H1 (cell line): ENCODE data around the gene EPB42. TPM values are rescaled to one million over a fixed set of nuclear protein-coding genes. Genes with fewer than 3 reads are reported as not detected.
A peak's percentile ranks its signal among the peaks of the same experiment; 100 is the strongest.

Source experiments
- CTCF ChIA-PET: fragments of 300-600 bp; sonication (Branson Sonifier 250); formaldehyde crosslinking; loops from one replicate; lab custom pipeline; 2021; ENCODE audit not compliant: partially characterized antibody; lab: Charles Lee
- POLR2A ChIA-PET: fragments of 300-600 bp; sonication (Branson Sonifier 250); formaldehyde crosslinking; loops from one replicate; lab custom pipeline; 2021; ENCODE audit warnings: inconsistent platforms; ENCODE audit not compliant: partially characterized antibody; lab: Charles Lee
- DNase-seq, 2 experiments: peaks; one replicate each; pipeline versions ENCODE4 v3.0.0 to v3.0.0-alpha.2; 2010 to 2022; ENCODE audit warnings: low spot score in 2 of 2, low read depth in 1 of 2, mixed read lengths in 1 of 2
- FAIRE-seq: peaks from 2 replicates; lab custom pipeline; 2011; peaks lifted over from hg19 to GRCh38; lab: Jason Lieb, UNC
- H2AFZ ChIP-seq: 2 replicates; pipeline ENCODE4 v1.8.1; 2012; ENCODE audit warnings: low read length, inconsistent platforms
- H2AK5ac ChIP-seq: 2 replicates; pipeline ENCODE4 v1.6.1; 2013; ENCODE audit warnings: low read depth, low read length
- H2BK120ac ChIP-seq: replicated peaks from 2 replicates; pipeline ENCODE3; 2013; ENCODE audit warnings: low read depth, low read length, inconsistent platforms
- H2BK12ac ChIP-seq: 2 replicates; pipeline ENCODE4 v1.6.1; 2013; ENCODE audit warnings: low read depth, low read length
- H2BK15ac ChIP-seq: 2 replicates; pipeline ENCODE4 v1.6.1; 2013; ENCODE audit warnings: low read length
- H2BK20ac ChIP-seq: 2 replicates; pipeline ENCODE4 v1.6.1; 2013; ENCODE audit warnings: low read length
- H2BK5ac ChIP-seq: 2 replicates; pipeline ENCODE4 v1.6.1; 2013; ENCODE audit warnings: low read depth, low read length
- H3K14ac ChIP-seq: 2 replicates; pipeline ENCODE4 v1.6.1; 2013; ENCODE audit warnings: inconsistent platforms; ENCODE audit not compliant: insufficient read length
- H3K18ac ChIP-seq: 2 replicates; pipeline ENCODE4 v1.6.1; 2013; ENCODE audit warnings: low read length; ENCODE audit errors: extremely low read depth
- H3K23ac ChIP-seq: 2 replicates; pipeline ENCODE4 v1.6.1; 2013; ENCODE audit warnings: inconsistent platforms; ENCODE audit not compliant: insufficient read length
- H3K23me2 ChIP-seq: 2 replicates; pipeline ENCODE4 v1.6.1; 2013; ENCODE audit warnings: low read depth, low read length
- H3K27ac ChIP-seq: 2 replicates; pipeline ENCODE4 v1.6.1; 2011; ENCODE audit warnings: low read depth, low read length, inconsistent platforms
- H3K27me3 ChIP-seq, 4 experiments: replicated peaks in 1 of 4; 1 replicate in 1 of 4; 2 replicates in 3 of 4; pipeline versions ENCODE4 v1.6.1 to v1.8.1; 2011 to 2013; ENCODE audit warnings: low read length in 3 of 4, mild to moderate bottlenecking in 3 of 4, inconsistent platforms in 2 of 4, mixed read lengths in 2 of 4, moderate library complexity in 1 of 4; ENCODE audit not compliant: control insufficient read depth in 3 of 4, insufficient read depth in 3 of 4; ENCODE audit errors: extremely low read depth in 1 of 4
- H3K36me3 ChIP-seq, 4 experiments: 2 replicates each; pipeline versions ENCODE4 v1.6.1 to v1.8.1; 2011 to 2013; ENCODE audit warnings: mild to moderate bottlenecking in 4 of 4, low read length in 3 of 4, moderate library complexity in 2 of 4, control low read depth in 1 of 4, inconsistent platforms in 1 of 4; ENCODE audit not compliant: insufficient read depth in 4 of 4, control insufficient read depth in 2 of 4
- H3K4ac ChIP-seq: replicated peaks from 2 replicates; pipeline ENCODE3; 2013; ENCODE audit warnings: low read length, low read depth, mixed read lengths, inconsistent platforms; ENCODE audit not compliant: insufficient read length
- H3K4me1 ChIP-seq, 4 experiments: replicated peaks in 1 of 4; 1 replicate in 1 of 4; 2 replicates in 3 of 4; pipeline versions ENCODE4 v1.6.1 to v1.8.1; 2011 to 2013; ENCODE audit warnings: low read length in 3 of 4, inconsistent platforms in 2 of 4, mixed read lengths in 1 of 4; ENCODE audit not compliant: insufficient read depth in 4 of 4, control insufficient read depth in 3 of 4
- H3K4me2 ChIP-seq, 2 experiments: 2 replicates each; pipeline versions ENCODE4 v1.6.1 to v1.8.1; 2011 to 2013; ENCODE audit warnings: low read depth in 2 of 2, low read length in 2 of 2, control low read depth in 1 of 2, inconsistent platforms in 1 of 2, mild to moderate bottlenecking in 1 of 2; ENCODE audit not compliant: insufficient read depth in 1 of 2
- H3K4me3 ChIP-seq, 4 experiments: fragments of 200-600, 300-600 bp in 1 of 4; sonication (generic), shearing (Covaris generic), sonication (Bioruptor Twin) in 1 of 4; 2 replicates each; pipeline versions ENCODE4 v1.5.1 to v1.8.1; 2011 to 2016; ENCODE audit warnings: low read length in 4 of 4, low read depth in 3 of 4, control low read depth in 2 of 4, inconsistent platforms in 2 of 4, mild to moderate bottlenecking in 2 of 4, mixed read lengths in 1 of 4, moderate library complexity in 1 of 4; ENCODE audit not compliant: insufficient read depth in 2 of 4; ENCODE audit errors: extremely low read depth in 1 of 4
- H3K56ac ChIP-seq: replicated peaks from 2 replicates; pipeline ENCODE3; 2013; ENCODE audit warnings: low read depth, mild to moderate bottlenecking, mixed read lengths, low read length, inconsistent platforms; ENCODE audit not compliant: insufficient read length
- H3K79me1 ChIP-seq: 2 replicates; pipeline ENCODE4 v1.6.1; 2013; ENCODE audit warnings: low read depth, low read length, control low read depth
- H3K79me2 ChIP-seq, 2 experiments: 2 replicates each; pipeline versions ENCODE4 v1.6.1 to v1.8.1; 2012 to 2013; ENCODE audit warnings: low read length in 2 of 2, mild to moderate bottlenecking in 2 of 2, inconsistent platforms in 1 of 2; ENCODE audit not compliant: insufficient read depth in 2 of 2, control insufficient read depth in 1 of 2
- H3K9ac ChIP-seq, 4 experiments: replicated peaks in 1 of 4; 1 replicate in 1 of 4; 2 replicates in 3 of 4; pipeline versions ENCODE4 v1.6.1 to v1.8.1; 2011 to 2013; ENCODE audit warnings: low read depth in 3 of 4, low read length in 3 of 4, control low read depth in 2 of 4, mild to moderate bottlenecking in 2 of 4, moderate library complexity in 2 of 4, inconsistent platforms in 1 of 4; ENCODE audit errors: extremely low read depth in 1 of 4
- H3K9me3 ChIP-seq, 2 experiments: 2 replicates each; pipeline versions ENCODE4 v1.6.1 to v1.8.1; 2012 to 2013; ENCODE audit warnings: mild to moderate bottlenecking in 2 of 2, moderate library complexity in 2 of 2, control low read depth in 1 of 2, inconsistent platforms in 1 of 2, low read depth in 1 of 2, low read length in 1 of 2, mixed read lengths in 1 of 2; ENCODE audit not compliant: insufficient read depth in 2 of 2
- H4K20me1 ChIP-seq, 2 experiments: replicated peaks in 1 of 2; 2 replicates each; pipeline versions ENCODE3 to v1.8.1; 2011 to 2013; ENCODE audit warnings: inconsistent platforms in 2 of 2, low read length in 2 of 2, mild to moderate bottlenecking in 1 of 2; ENCODE audit not compliant: insufficient read depth in 2 of 2, control insufficient read depth in 1 of 2
- H4K5ac ChIP-seq: 2 replicates; pipeline ENCODE4 v1.6.1; 2013; ENCODE audit warnings: low read length, low read depth, mixed read lengths, inconsistent platforms; ENCODE audit not compliant: insufficient read length
- H4K8ac ChIP-seq: 2 replicates; pipeline ENCODE4 v1.8.0; 2013; ENCODE audit warnings: mild to moderate bottlenecking, moderate library complexity, low read length, inconsistent platforms; ENCODE audit not compliant: insufficient read depth; ENCODE audit errors: extremely low read depth
- H4K91ac ChIP-seq: replicated peaks from 2 replicates; pipeline ENCODE3; 2013; ENCODE audit warnings: low read length, mixed read lengths, inconsistent platforms; ENCODE audit not compliant: insufficient read length
- POU5F1 ChIP-seq: IDR thresholded peaks from 2 replicates; pipeline ENCODE4 v1.6.1; 2011; ENCODE audit warnings: low read depth, mild to moderate bottlenecking, low read length, moderate library complexity
- WGBS, 2 experiments: shearing (Covaris generic) in 1 of 2; methylation state at CpG; one replicate each; pipeline versions ENCODE4 v1.1.6 to v1.1.7; 2013 to 2015; ENCODE audit warnings: low lambda C conversion rate in 2 of 2, mixed read lengths in 2 of 2, inconsistent platforms in 1 of 2, low coverage in 1 of 2, missing lambda C conversion rate in 1 of 2; ENCODE audit not compliant: insufficient replicate concordance in 2 of 2, insufficient coverage in 1 of 2, insufficient read length in 1 of 2; ENCODE audit errors: extremely low coverage in 1 of 2, missing lambda C conversion rate in 1 of 2; 5-methylcytosine and 5-hydroxymethylcytosine counted together
- polyA plus RNA-seq, 7 experiments: library from polyadenylated mRNA; depleted of rRNA in 3 of 7; stranded (reverse) in 5 of 7; unstranded in 2 of 7; fragments of >200 nt in 5 of 7; fragments of 200-250 nt in 2 of 7; gene quantifications; 1 replicate in 5 of 7; 2 replicates in 1 of 7; 4 replicates in 1 of 7; pipeline versions ENCODE4 v1.2.1 to v1.2.3, GENCODE V29; 2011 to 2013; ENCODE audit warnings: missing spikeins in 2 of 7, mixed read lengths in 2 of 7
- total RNA-seq: library from RNA; stranded (reverse); fragmentation: NEBNext Ultra II Directional; extraction: Animal tissue kit (Norgen Biotek cat#: 25700); gene quantifications from 2 replicates; pipeline ENCODE4 v1.2.1, GENCODE V29; 2021

EPB42 gene
- total and polyA plus RNA-seq, 2 of the 8 experiments (the other 6 are each of a cell fraction or from before 2014, with no cell fraction given), result not detected

- H3K27ac ChIP-seq, result no peak overlapping the region
- no peaks in the 10 kb centered on the region for H3K9me3 ChIP-seq
- H3K4me1 ChIP-seq, result peaks cover 0 to 3% (median 0%) of the 10 kb centered on the region in 4 experiments; a peak in 2 of 7 replicates
- no peak overlapping the region for H2AFZ ChIP-seq
- no peak overlapping the region for H3K23ac ChIP-seq
- CTCF ChIA-PET, result interaction anchor here (0.9 to 9.6 kb wide), 12 partner anchors 10 to 75 kb away, joined by 3 to 109 read pairs (median 5); partner anchors contain the start of genes EPB42 and TGM5
- POLR2A ChIA-PET, result interaction anchor here (0.8 kb wide), 1 partner anchor 8 kb away, joined by 3 read pairs; no protein-coding TSS in a partner anchor
- H4K91ac ChIP-seq, result no peak overlapping the region
- no peak overlapping the region for H4K5ac ChIP-seq
- H3K14ac ChIP-seq, result no peak overlapping the region
- H2BK12ac ChIP-seq, result no peak overlapping the region
- 0 out of 2 replicates have a peak overlapping the region, but pooled peaks have one; percentile 31 for H4K8ac ChIP-seq
- no peak overlapping the region for H3K18ac ChIP-seq
- no peaks in the 10 kb centered on the region for H3K79me2 ChIP-seq
- no peaks in the 10 kb centered on the region for H4K20me1 ChIP-seq
- no peak overlapping the region for H2BK20ac ChIP-seq
- no peaks in the 10 kb centered on the region for H3K27me3 ChIP-seq
- no peak overlapping the region for H2BK5ac ChIP-seq
- FAIRE-seq (no peak), DNase-seq (no peak)
- no peak overlapping the region for H2BK15ac ChIP-seq
- no peak overlapping the region for H3K4me2 ChIP-seq
- H2BK120ac ChIP-seq, result no peak overlapping the region
- no peaks in the 10 kb centered on the region for H3K23me2 ChIP-seq
- H3K56ac ChIP-seq, result no peak overlapping the region
- no peak overlapping the region for H2AK5ac ChIP-seq
- H3K4me3 ChIP-seq, result no peak overlapping the region
- WGBS, 2 experiments, result 86% methylated on average over 15 of the region's 15 CpGs; no CpG with 5 or more reads in 1 of the 2 experiments
- no peak overlapping the region for H3K9ac ChIP-seq
- no peaks in the 10 kb centered on the region for H3K36me3 ChIP-seq
- no peak overlapping the region for H3K4ac ChIP-seq
- H3K79me1 ChIP-seq, result no peaks in the 10 kb centered on the region
- TF ChIP-seq POU5F1, result no peak
These were observed 10.6 kb downstream of the EPB42 start for GRCh38 chr15:43210172-43210745.
